Suprapubic skin (tissue), 3 donors: ENCODE results near the gene RICTOR.

Experiments used
- POLR2A ChIP-seq, 2 donors: fragments of 450-650 bp; IDR thresholded peaks; one replicate each; pipeline ENCODE4 v1.6.1; 2017; ENCODE audit warnings: antibody characterized with exemption in 2 of 2, mild to moderate bottlenecking in 2 of 2, moderate library complexity in 2 of 2
- TF ChIP-seq, protein P1 (sequence below), 2 donors: fragments of 200-600 bp in 1 of 2; fragments of 450-650 bp in 1 of 2; sonication (generic) in 1 of 2; IDR thresholded peaks; one replicate each; pipeline ENCODE4 v1.5.1; 2016 to 2019; ENCODE audit warnings: antibody characterized with exemption in 2 of 2, mild to moderate bottlenecking in 1 of 2, moderate library complexity in 1 of 2

DNA sequence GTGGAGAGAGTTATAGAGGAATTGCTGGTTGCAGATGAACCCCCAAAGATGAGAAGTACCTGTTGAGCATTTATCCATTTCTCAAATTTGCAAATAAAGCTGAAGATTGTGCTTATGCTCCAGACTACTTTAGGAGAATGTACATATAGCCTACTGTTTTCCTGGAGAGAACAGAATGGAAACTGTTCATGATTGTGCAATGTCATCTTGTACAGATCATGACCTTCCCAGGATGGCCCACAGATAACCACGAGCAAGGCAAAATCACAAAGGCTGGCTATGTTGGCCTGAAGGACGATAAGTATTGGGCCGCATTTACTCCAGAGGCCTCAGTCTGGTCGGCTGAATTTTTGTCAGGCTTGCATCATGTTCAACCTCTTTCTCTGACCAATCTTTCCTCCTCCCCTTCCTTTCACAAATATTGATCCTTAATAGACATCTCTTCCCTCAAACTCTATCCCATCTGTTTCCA is 28.5 kb upstream of the RICTOR start:
- TF ChIP-seq, protein P1, sequence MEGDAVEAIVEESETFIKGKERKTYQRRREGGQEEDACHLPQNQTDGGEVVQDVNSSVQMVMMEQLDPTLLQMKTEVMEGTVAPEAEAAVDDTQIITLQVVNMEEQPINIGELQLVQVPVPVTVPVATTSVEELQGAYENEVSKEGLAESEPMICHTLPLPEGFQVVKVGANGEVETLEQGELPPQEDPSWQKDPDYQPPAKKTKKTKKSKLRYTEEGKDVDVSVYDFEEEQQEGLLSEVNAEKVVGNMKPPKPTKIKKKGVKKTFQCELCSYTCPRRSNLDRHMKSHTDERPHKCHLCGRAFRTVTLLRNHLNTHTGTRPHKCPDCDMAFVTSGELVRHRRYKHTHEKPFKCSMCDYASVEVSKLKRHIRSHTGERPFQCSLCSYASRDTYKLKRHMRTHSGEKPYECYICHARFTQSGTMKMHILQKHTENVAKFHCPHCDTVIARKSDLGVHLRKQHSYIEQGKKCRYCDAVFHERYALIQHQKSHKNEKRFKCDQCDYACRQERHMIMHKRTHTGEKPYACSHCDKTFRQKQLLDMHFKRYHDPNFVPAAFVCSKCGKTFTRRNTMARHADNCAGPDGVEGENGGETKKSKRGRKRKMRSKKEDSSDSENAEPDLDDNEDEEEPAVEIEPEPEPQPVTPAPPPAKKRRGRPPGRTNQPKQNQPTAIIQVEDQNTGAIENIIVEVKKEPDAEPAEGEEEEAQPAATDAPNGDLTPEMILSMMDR (IDR thresholded peaks at IDR 0.05): no peak
- TF ChIP-seq POLR2A (IDR thresholded peaks at IDR 0.05): no peak
